Lung (tissue), 12 donors: Measurements from ENCODE around the gene HSD17B8. TPM values are rescaled to one million over a fixed set of nuclear protein-coding genes. Genes with fewer than 3 reads are reported as not detected.
A peak's percentile ranks its signal among the peaks of the same experiment; 100 is the strongest.

ENCODE experiments used
- ATAC-seq: fragments of 200-7000 bp; cut with Tn5 transposase; one replicate; pipeline ENCODE4 v1.9.1; 2020; ENCODE audit warnings: moderate number of reproducible peaks; ENCODE audit not compliant: insufficient read depth, low FRiP score
- DNase-seq, 3 donors: peaks; one replicate each; pipeline ENCODE4 v3.0.0-alpha.2; 2013 to 2017
- H3K27ac ChIP-seq, 2 donors: one replicate each; pipeline ENCODE4 v1.5.1; 2013; ENCODE audit warnings: mild to moderate bottlenecking in 2 of 2, moderate library complexity in 2 of 2, control low read depth in 1 of 2, inconsistent platforms in 1 of 2, low read depth in 1 of 2, low read length in 1 of 2
- H3K27me3 ChIP-seq, 3 donors: one replicate each; pipeline ENCODE4 v1.5.1; 2013; ENCODE audit warnings: low read length in 2 of 3; ENCODE audit not compliant: control insufficient read depth in 3 of 3, insufficient read depth in 3 of 3
- H3K36me3 ChIP-seq, 4 donors: one replicate each; pipeline ENCODE4 v1.5.1; 2013; ENCODE audit warnings: low read length in 4 of 4, mild to moderate bottlenecking in 1 of 4, moderate library complexity in 1 of 4; ENCODE audit not compliant: control insufficient read depth in 4 of 4, insufficient read depth in 4 of 4
- H3K4me1 ChIP-seq, 5 donors: one replicate each; pipeline ENCODE4 v1.5.1; 2013; ENCODE audit warnings: low read length in 5 of 5, mild to moderate bottlenecking in 2 of 5, moderate library complexity in 1 of 5; ENCODE audit not compliant: control insufficient read depth in 5 of 5, insufficient read depth in 5 of 5
- H3K4me3 ChIP-seq: one replicate; pipeline ENCODE4 v1.5.1; 2013; ENCODE audit warnings: mild to moderate bottlenecking, control low read depth, moderate library complexity
- H3K9ac ChIP-seq, 2 donors: one replicate each; pipeline ENCODE4 v1.5.1; 2013; ENCODE audit warnings: low read length in 2 of 2, control low read depth in 1 of 2; ENCODE audit not compliant: insufficient read depth in 1 of 2
- H3K9me3 ChIP-seq, 4 donors: one replicate each; pipeline ENCODE4 v1.5.1; 2013; ENCODE audit warnings: low read length in 3 of 4, mild to moderate bottlenecking in 1 of 4, moderate library complexity in 1 of 4; ENCODE audit not compliant: control insufficient read depth in 4 of 4, insufficient read depth in 3 of 4
- WGBS, 2 donors: extraction: QIAGEN DNeasy Blood & Tissue Kit; methylation state at CpG; one replicate each; pipeline ENCODE4 v1.1.7; 2013; 5-methylcytosine and 5-hydroxymethylcytosine counted together
- polyA plus RNA-seq, 2 donors: library from polyadenylated mRNA; stranded (reverse); fragments of 200-250 nt; gene quantifications; one replicate each; pipeline ENCODE4 v1.2.1, GENCODE V29; 2013
- total RNA-seq, 2 donors: library from RNA; depleted of rRNA in 1 of 2; stranded (reverse); fragments of >200 nt in 1 of 2; gene quantifications; one replicate each; pipeline ENCODE4 v1.2.1, GENCODE V29; 2014 to 2021
- TF ChIP-seq, protein P1 (sequence below): IDR thresholded peaks from 2 replicates; pipeline ENCODE4 v1.5.1; 2012; ENCODE audit warnings: mild to moderate bottlenecking; ENCODE audit errors: control extremely low read depth, extremely low read depth
- donor health status: control.
- donor health status: control.
- donor health status: Bipolar disorder and iron deficiency.
- donor health status: healthy.
- donor health status: DM: yes; HTN: yes; CAD: no.

Gene HSD17B8
- total and polyA plus RNA-seq, 4 donors, result 19.0 to 22.7 (median 19.7) TPM

DNA sequence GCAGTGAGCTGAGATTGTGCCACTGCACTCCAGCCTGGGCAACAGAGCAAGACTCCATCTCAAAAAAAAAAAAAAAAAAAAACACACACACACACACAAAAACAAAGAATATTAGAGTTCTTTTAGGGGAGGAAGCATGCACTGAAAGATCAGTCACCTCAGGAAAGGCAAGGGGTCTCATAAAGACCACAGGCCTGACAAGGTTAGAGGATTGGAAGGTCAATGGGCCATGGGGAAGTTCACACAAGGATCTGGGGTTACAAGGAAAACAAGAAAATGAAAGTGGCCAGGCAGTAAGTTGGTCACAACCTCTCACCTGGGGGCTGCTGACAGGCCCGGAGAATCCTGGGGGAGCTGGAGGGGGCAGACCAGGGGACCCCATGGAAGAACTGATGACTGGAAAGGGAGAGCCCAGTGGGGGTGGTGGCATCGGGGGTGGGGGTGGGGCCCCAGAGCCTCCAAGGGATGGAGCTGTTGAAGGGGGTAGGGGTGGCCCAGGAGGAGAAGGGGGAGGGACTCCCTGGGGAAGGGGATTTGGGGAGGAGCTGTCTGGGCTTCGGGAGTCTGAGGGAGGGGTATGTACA is 5.5 kb upstream of the HSD17B8 start:
- peaks cover 0 to 47% (median 40%) of the 10 kb centered on the region in 4 donors for H3K36me3 ChIP-seq
- H3K9me3 ChIP-seq, result no peaks in the 10 kb centered on the region
- DNase-seq (no peak), ATAC-seq (no peak)
- H3K4me1 ChIP-seq, result peaks cover 8 to 36% (median 19%) of the 10 kb centered on the region in 5 donors
- H3K9ac ChIP-seq, result peak overlapping the region in 1 of 2 donors; percentile 41
- WGBS, 2 donors, result 42 to 53% methylated on average over 3 of the region's 3 CpGs
- peak overlapping the region in 1 of 2 donors; percentile 95 for H3K27ac ChIP-seq
- H3K4me3 ChIP-seq, result no peak overlapping the region
- TF ChIP-seq, protein P1, sequence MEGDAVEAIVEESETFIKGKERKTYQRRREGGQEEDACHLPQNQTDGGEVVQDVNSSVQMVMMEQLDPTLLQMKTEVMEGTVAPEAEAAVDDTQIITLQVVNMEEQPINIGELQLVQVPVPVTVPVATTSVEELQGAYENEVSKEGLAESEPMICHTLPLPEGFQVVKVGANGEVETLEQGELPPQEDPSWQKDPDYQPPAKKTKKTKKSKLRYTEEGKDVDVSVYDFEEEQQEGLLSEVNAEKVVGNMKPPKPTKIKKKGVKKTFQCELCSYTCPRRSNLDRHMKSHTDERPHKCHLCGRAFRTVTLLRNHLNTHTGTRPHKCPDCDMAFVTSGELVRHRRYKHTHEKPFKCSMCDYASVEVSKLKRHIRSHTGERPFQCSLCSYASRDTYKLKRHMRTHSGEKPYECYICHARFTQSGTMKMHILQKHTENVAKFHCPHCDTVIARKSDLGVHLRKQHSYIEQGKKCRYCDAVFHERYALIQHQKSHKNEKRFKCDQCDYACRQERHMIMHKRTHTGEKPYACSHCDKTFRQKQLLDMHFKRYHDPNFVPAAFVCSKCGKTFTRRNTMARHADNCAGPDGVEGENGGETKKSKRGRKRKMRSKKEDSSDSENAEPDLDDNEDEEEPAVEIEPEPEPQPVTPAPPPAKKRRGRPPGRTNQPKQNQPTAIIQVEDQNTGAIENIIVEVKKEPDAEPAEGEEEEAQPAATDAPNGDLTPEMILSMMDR, result no peak
- H3K27me3 ChIP-seq, result no peaks in the 10 kb centered on the region

DNA sequence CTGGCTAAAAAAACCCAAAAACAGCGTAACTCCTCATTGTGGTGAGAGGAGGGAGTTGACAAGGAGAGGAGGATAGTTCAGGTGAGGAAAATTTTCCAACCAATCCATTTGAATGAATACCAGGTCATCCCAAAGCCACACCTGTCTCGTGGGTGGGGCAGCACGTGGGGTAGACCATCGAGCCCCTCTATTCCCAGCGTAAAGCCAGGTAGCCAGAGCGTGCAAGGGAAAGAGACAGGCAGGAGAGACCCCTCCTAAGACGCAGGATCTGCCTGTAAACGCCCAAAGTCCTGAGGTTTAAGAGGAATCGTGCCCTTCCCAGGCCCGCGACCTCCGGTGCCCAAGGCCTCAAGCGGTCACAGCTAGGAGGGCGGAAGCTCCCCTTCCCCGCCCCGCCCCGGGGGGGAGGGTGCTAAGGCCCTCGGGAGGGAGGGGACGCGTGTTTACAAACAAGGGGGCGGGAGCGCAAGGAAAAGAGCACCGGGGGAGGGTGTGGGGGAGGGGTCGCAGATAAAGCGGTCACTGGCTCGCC is 4.7 kb upstream of the HSD17B8 start:
- Histone ChIP-seq H3K36me3 (peaks cover 0 to 45% (median 37%) of the 10 kb centered on the region in 4 donors), H3K27me3 (no peaks in the 10 kb centered on the region), H3K4me1 (peaks cover 11 to 40% (median 20%) of the 10 kb centered on the region in 5 donors), H3K4me3 (peak overlapping the region; percentile 70), H3K9ac (peak overlapping the region; percentile 41 to 72), H3K27ac (peak overlapping the region; percentile 94 to 95), H3K9me3 (no peaks in the 10 kb centered on the region)
- peak; percentile 22 for ATAC-seq
- TF ChIP-seq, protein P1, result no peak
- DNase-seq, result peak; percentile 68 to 78 (median 74)
- 1 to 3% methylated on average over 17 to 26 of the region's 26 CpGs for WGBS, 2 donors

DNA sequence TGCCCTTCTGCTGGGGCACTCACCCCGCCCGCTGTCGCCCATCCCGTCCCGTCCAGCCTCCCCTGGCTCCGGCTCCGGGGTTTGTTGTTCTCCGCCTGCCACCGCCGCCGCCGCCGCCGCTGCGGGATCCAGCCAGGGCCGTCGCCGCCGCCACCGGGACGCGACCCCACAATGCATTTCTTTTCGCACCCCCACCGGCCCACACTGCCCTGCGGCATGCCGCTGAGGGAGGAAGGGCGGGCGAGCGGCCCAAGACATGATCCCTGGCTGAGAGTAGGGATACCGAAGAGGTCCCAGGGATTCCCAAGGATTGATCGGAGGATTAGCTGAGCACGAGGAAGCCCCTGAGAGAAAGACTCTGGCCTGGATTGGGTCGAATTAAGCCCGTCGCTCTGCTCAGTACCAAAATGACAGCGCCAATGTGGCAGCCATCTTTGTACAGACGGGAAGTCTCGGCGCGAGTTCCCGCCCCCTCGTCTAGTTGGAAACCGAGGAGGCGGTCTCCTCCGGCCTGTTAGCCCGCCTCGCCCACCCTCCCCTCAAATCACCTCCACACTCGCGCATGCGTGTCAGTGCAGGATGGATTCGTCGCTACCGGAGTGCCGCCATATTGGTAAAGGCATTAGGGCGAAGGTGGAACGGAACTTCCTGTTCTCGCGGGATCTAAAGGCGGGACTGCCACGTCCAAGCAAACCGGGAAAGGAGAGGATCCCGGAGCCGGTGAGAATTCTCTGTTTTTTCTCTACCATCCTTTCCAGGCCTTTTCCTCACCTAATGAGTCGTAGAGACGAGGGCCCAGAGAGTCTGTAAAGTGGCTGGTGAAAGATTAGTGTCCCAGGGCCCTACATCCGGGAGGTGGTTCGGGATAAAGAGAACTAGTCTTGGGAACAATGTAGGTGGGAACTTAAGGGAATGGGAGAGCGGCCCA is 4.0 kb upstream of the HSD17B8 start, which contains the start of the genes RXRB and SLC39A7:
Gene RXRB, minus strand, starts transcription at position 447 of the 928 bp plus-strand sequence. Its CDS starts 189 bp downstream, at position 258.
Gene SLC39A7, plus strand, starts transcription at position 649 of the 928 bp plus-strand sequence. CDS start 379 bp downstream, outside the sequence.
- ATAC-seq, result peak; percentile 86
- H3K4me1 ChIP-seq, result peaks cover 11 to 47% (median 25%) of the 10 kb centered on the region in 5 donors
- peak within 1 kb of the TSS; percentile 94 to 95 for H3K27ac ChIP-seq
- TF ChIP-seq, protein P1, result no peak
- DNase-seq, result peak; percentile 100
- no peaks in the 10 kb centered on the region for H3K27me3 ChIP-seq
- H3K36me3 ChIP-seq, result peaks cover 0 to 37% (median 30%) of the 10 kb centered on the region in 4 donors
- WGBS, 2 donors, result 0% methylated on average over 63 to 68 of the region's 68 CpGs
- H3K9me3 ChIP-seq, result no peaks in the 10 kb centered on the region
- H3K4me3 ChIP-seq, result peak within 1 kb of the TSS; percentile 88
- H3K9ac ChIP-seq, result peak within 1 kb of the TSS; percentile 64 to 91
